OCI-LY7 (cell line): ENCODE measurements around the gene FANCC.

Source experiments
- EZH2phosphoT487 ChIP-seq: fragments of 200-600 bp; sonication (generic); IDR thresholded peaks from 2 replicates; pipeline ENCODE4 v1.6.1; 2018; ENCODE audit warnings: low read depth, borderline replicate concordance, mild to moderate bottlenecking, mixed run types, antibody characterized with exemption, low read length, moderate library complexity, mixed read lengths
- TF ChIP-seq, protein P1 (sequence below): fragments of 200-600 bp; sonication (generic); conservative IDR thresholded peaks from 2 replicates; pipeline ENCODE4 v1.5.1; 2014; ENCODE audit warnings: mild to moderate bottlenecking, antibody characterized with exemption, low read length, moderate library complexity, mixed read lengths

DNA sequence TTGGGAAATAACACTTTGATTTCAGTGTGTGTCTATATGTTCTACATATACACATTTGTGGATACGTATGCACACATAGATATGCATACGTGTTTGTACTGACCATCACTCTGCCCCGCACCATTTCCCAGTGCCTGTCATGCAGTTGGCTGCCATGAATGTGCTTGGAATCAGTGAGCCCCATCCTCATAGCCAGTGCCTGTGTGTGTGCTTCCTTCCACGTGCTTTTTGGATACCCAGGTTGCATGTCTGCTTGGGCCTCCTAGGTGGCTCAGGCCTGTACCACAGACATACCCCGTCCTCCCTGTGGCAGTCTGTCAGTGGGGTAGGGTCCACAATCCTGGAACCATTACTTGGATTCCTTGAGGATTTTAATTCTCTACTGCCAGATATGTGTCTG lies 243.6 kb downstream of the FANCC start:
- TF ChIP-seq, protein P1, sequence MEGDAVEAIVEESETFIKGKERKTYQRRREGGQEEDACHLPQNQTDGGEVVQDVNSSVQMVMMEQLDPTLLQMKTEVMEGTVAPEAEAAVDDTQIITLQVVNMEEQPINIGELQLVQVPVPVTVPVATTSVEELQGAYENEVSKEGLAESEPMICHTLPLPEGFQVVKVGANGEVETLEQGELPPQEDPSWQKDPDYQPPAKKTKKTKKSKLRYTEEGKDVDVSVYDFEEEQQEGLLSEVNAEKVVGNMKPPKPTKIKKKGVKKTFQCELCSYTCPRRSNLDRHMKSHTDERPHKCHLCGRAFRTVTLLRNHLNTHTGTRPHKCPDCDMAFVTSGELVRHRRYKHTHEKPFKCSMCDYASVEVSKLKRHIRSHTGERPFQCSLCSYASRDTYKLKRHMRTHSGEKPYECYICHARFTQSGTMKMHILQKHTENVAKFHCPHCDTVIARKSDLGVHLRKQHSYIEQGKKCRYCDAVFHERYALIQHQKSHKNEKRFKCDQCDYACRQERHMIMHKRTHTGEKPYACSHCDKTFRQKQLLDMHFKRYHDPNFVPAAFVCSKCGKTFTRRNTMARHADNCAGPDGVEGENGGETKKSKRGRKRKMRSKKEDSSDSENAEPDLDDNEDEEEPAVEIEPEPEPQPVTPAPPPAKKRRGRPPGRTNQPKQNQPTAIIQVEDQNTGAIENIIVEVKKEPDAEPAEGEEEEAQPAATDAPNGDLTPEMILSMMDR = no peak
- TF ChIP-seq EZH2phosphoT487 = no peak
